CD4-positive, alpha-beta T cell (primary cell): Measurements from ENCODE around the gene POLK. TPM values are rescaled to one million over a fixed set of nuclear protein-coding genes. Genes with fewer than 3 reads are reported as not detected.

Experiments
- ATAC-seq: fragments of 200-7000 bp; cut with Tn5 transposase; one replicate; pipeline ENCODE4 v1.10.0; 2022; ENCODE audit warnings: mild to moderate bottlenecking; ENCODE audit not compliant: poor library complexity
- CTCF ChIA-PET: fragments of 350-600 bp; sonication (Branson Sonifier 250); formaldehyde crosslinking; loops from one replicate; lab custom pipeline; 2021; ENCODE audit warnings: antibody characterized with exemption, inconsistent platforms; lab: Charles Lee
- POLR2A ChIA-PET: fragments of 350-600 bp; sonication (Branson Sonifier 250); formaldehyde crosslinking; loops from one replicate; lab custom pipeline; 2021; ENCODE audit warnings: antibody characterized with exemption, inconsistent platforms; lab: Charles Lee
- DNase-seq, 14 experiments: peaks; one replicate each; pipeline ENCODE4 v3.0.0-alpha.2; 2013 to 2020; ENCODE audit warnings: mixed read lengths in 2 of 14
- H3K27ac ChIP-seq, 2 donors: one replicate each; pipeline versions ENCODE4 v1.5.1 to v1.7.0; 2013; ENCODE audit warnings: low read length in 2 of 2, low read depth in 1 of 2, mild to moderate bottlenecking in 1 of 2
- H3K27me3 ChIP-seq, 2 experiments: 1 replicate in 1 of 2; 2 replicates in 1 of 2; pipeline versions ENCODE4 v1.6.1 to v1.7.0; 2013; ENCODE audit warnings: low read length in 2 of 2, control low read depth in 1 of 2, mild to moderate bottlenecking in 1 of 2, moderate library complexity in 1 of 2; ENCODE audit not compliant: insufficient read depth in 2 of 2, control insufficient read depth in 1 of 2
- H3K36me3 ChIP-seq: one replicate; pipeline ENCODE4 v1.6.1; 2013; ENCODE audit warnings: low read length, control low read depth; ENCODE audit not compliant: insufficient read depth
- H3K4me1 ChIP-seq: one replicate; pipeline ENCODE4 v1.6.1; 2013; ENCODE audit warnings: low read length, control low read depth; ENCODE audit not compliant: insufficient read depth
- H3K4me3 ChIP-seq: one replicate; pipeline ENCODE4 v1.5.1; 2013; ENCODE audit warnings: mild to moderate bottlenecking, low read length, moderate library complexity
- H3K9me3 ChIP-seq, 2 experiments: 1 replicate in 1 of 2; 2 replicates in 1 of 2; pipeline versions ENCODE4 v1.6.1 to v1.7.0; 2013; ENCODE audit warnings: low read length in 2 of 2, mild to moderate bottlenecking in 2 of 2, control low read depth in 1 of 2, moderate library complexity in 1 of 2; ENCODE audit not compliant: control insufficient read depth in 1 of 2, insufficient read depth in 1 of 2
- H3K27ac Mint-ChIP-seq: one replicate; pipeline ENCODE4 v1.8.0; 2020; ENCODE audit warnings: mixed read lengths
- H3K27me3 Mint-ChIP-seq: one replicate; pipeline ENCODE4 v1.8.0; 2021; ENCODE audit warnings: mixed read lengths
- H3K36me3 Mint-ChIP-seq: one replicate; pipeline ENCODE4 v1.8.0; 2021; ENCODE audit warnings: low read depth, mixed read lengths
- H3K4me1 Mint-ChIP-seq: one replicate; pipeline ENCODE4 v1.8.0; 2021; ENCODE audit warnings: low read depth, mixed read lengths
- H3K4me3 Mint-ChIP-seq: one replicate; pipeline ENCODE4 v1.8.0; 2020; ENCODE audit warnings: mild to moderate bottlenecking, mixed read lengths
- H3K9me3 Mint-ChIP-seq: one replicate; pipeline ENCODE4 v1.8.0; 2020; ENCODE audit warnings: mixed read lengths
- CTCF ChIP-seq: fragments of 200-600 bp; IDR thresholded peaks from one replicate; pipeline ENCODE4 v1.8.0; 2022; ENCODE audit warnings: antibody characterized with exemption, mild to moderate bottlenecking
- intact Hi-C, 2 experiments: fragments of 100-400 bp; cut with DNase I in 1 of 2; cut with micrococcal nuclease in 1 of 2; formaldehyde crosslinking; loops; one replicate each; pipeline versions ENCODE4 v1.15.1 to v1.9.0; 2023 to 2025; cut with DNase I, micrococcal nuclease
- total RNA-seq, 174 experiments: library from RNA in 2 of 174; stranded (reverse) in 2 of 174; gene quantifications; one replicate each; pipeline ENCODE4 v1.2.3 and lab custom pipeline; 2021 to 2026

The POLK gene
- total RNA-seq, 2 experiments from 2014 or later: 10.0 to 10.3 TPM

DNA sequence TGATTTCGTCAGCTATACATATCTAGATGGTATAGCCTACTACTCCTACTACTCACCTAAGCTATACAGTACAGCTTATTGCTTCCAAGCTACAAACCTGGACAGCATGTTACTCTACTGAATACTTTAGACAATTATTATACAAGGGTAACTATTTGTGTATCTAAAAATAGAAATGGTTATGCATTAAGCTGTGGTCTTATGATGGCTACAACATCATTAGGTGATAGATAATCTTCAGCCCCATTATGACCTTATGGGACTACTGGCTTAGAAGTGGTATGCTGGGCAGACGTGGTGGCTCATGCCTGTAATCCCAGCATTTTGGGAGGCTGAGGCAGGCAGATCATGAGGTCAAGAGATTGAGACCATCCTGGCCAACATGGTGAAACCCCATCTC, 40.5 kb upstream of the POLK start:
- no peak for DNase-seq
- intact Hi-C loops: no loop called here
- Mint-ChIP-seq H3K27ac (no peak overlapping the region), H3K4me3 (no peak overlapping the region), H3K9me3 (peaks cover 16% of the 10 kb centered on the region), H3K27me3 (no peaks in the 10 kb centered on the region), H3K4me1 (peaks cover 17% of the 10 kb centered on the region), H3K36me3 (peaks cover 71% of the 10 kb centered on the region)
- Histone ChIP-seq H3K27ac (no peak overlapping the region), H3K4me3 (no peak overlapping the region), H3K27me3 (no peaks in the 10 kb centered on the region), H3K9me3 (peaks cover 4 to 28% of the 10 kb centered on the region in 2 experiments), H3K36me3 (peaks cover 3% of the 10 kb centered on the region), H3K4me1 (peaks cover 4% of the 10 kb centered on the region)
- ChIA-PET POLR2A (no interaction called here), CTCF (interaction anchor here (0.9 kb wide), 1 partner anchor 11 kb away, joined by 3 read pairs; no protein-coding TSS in a partner anchor)
- ATAC-seq: no peak
- no peak for TF ChIP-seq CTCF

DNA sequence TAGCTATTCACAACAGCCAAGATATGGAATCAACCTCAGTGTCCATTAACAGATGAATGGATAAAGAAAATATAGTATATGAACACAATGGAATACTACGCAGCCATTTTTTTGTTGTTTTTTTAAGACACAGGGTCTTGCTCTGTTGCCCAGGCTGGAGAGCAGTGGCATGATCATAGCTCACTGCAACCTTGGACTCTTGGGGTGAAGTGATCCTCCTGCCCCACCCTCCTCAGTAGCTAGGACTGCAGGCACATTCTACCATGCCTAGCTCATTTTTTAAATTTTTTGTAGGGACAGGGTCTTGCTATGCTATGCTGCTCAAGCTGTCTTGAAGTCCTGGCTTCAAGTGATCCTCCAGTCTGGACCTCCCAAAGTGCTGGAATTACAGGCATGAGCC, 38.7 kb upstream of the POLK start:
- Mint-ChIP-seq H3K4me3 (no peak overlapping the region), H3K27ac (no peak overlapping the region), H3K27me3 (no peaks in the 10 kb centered on the region), H3K9me3 (peaks cover 16% of the 10 kb centered on the region), H3K4me1 (peaks cover 12% of the 10 kb centered on the region), H3K36me3 (peaks cover 72% of the 10 kb centered on the region)
- Histone ChIP-seq H3K27ac (no peak overlapping the region), H3K36me3 (peaks cover 3% of the 10 kb centered on the region), H3K27me3 (no peaks in the 10 kb centered on the region), H3K4me1 (no peaks in the 10 kb centered on the region), H3K4me3 (no peak overlapping the region), H3K9me3 (peaks cover 4 to 27% of the 10 kb centered on the region in 2 experiments)
- ChIA-PET CTCF (no interaction called here), POLR2A (interaction anchor here (0.7 kb wide), 1 partner anchor 78 kb away, joined by 3 read pairs; no protein-coding TSS in a partner anchor)
- no peak for DNase-seq
- intact Hi-C loops: no loop called here
- ATAC-seq: no peak
- no peak for TF ChIP-seq CTCF

DNA sequence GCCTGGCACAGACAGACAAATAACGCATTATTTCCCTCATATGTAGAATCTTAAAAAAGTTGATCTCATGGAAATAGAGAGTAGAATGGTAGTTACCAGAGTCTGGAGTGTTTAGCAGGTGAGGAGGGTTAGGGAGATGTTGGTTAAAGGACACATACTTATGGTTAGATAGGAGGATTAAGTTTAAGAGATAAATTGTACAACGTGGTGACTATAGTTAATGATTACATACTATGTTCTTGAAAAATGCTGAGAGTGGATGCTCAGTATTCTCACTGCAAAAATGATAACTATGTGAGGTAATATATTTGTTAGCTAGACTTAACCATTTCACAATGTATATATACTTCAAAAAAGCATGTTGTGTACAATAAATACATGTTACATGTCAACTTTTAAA, 38.2 kb upstream of the POLK start:
- Mint-ChIP-seq H3K4me3 (no peak overlapping the region), H3K4me1 (peaks cover 14% of the 10 kb centered on the region), H3K27me3 (no peaks in the 10 kb centered on the region), H3K9me3 (peaks cover 16% of the 10 kb centered on the region), H3K27ac (no peak overlapping the region), H3K36me3 (peaks cover 68% of the 10 kb centered on the region)
- POLR2A ChIA-PET: no interaction called here
- no peak overlapping the region for H3K4me3 ChIP-seq
- CTCF ChIA-PET: no interaction called here
- peaks cover 4 to 22% of the 10 kb centered on the region in 2 experiments for H3K9me3 ChIP-seq
- peaks cover 3% of the 10 kb centered on the region for H3K36me3 ChIP-seq
- no peaks in the 10 kb centered on the region for H3K4me1 ChIP-seq
- intact Hi-C loops: no loop called here
- no peak for DNase-seq
- H3K27me3 ChIP-seq: no peaks in the 10 kb centered on the region
- no peak for ATAC-seq
- no peak for TF ChIP-seq CTCF
- H3K27ac ChIP-seq: no peak overlapping the region
